Tibial nerve (tissue), 3 donors: ENCODE measurements around the gene SP2.

ENCODE experiments used
- EP300 ChIP-seq, 2 donors: sonication (generic); formaldehyde crosslinking; IDR thresholded peaks; one replicate each; pipeline ENCODE4 v1.6.1; 2017; ENCODE audit warnings: antibody characterized with exemption in 2 of 2, mild to moderate bottlenecking in 1 of 2
- POLR2A ChIP-seq, 2 donors: fragments of 450-650 bp; IDR thresholded peaks; one replicate each; pipeline ENCODE4 v1.6.1; 2017; ENCODE audit warnings: antibody characterized with exemption in 2 of 2, mild to moderate bottlenecking in 2 of 2, moderate library complexity in 2 of 2

- TF ChIP-seq POLR2A (IDR thresholded peaks at IDR 0.05): no peak
- TF ChIP-seq EP300 (IDR thresholded peaks at IDR 0.05): no peak
These were observed 49.0 kb downstream of the SP2 start for GRCh38 chr17:47945080-47945479.
